Activated CD8-positive, alpha-beta T cell treated with anti-CD3 and anti-CD28 coated beads for 36 hours (primary cell): ENCODE data around the gene EBF3. TPM values are rescaled to one million over a fixed set of nuclear protein-coding genes. Genes with fewer than 3 reads are reported as not detected.

ENCODE experiments used
- ATAC-seq: fragments of 200-7000 bp; cut with Tn5 transposase; one replicate; pipeline ENCODE4 v1.10.0; 2021; ENCODE audit warnings: mild to moderate bottlenecking, moderate library complexity
- CTCF ChIA-PET: fragments of 350-600 bp; sonication (Branson Sonifier 250); formaldehyde crosslinking; loops from one replicate; lab custom pipeline; 2021; ENCODE audit warnings: antibody characterized with exemption; lab: Charles Lee
- POLR2A ChIA-PET: fragments of 350-600 bp; sonication (Branson Sonifier 250); formaldehyde crosslinking; loops from one replicate; lab custom pipeline; 2021; ENCODE audit warnings: antibody characterized with exemption; lab: Charles Lee
- DNase-seq: peaks from one replicate; pipeline ENCODE4 v3.0.0-alpha.2; 2020
- H3K27ac Mint-ChIP-seq: one replicate; pipeline ENCODE4 v1.8.0; 2021; ENCODE audit warnings: mild to moderate bottlenecking, mixed read lengths
- H3K27me3 Mint-ChIP-seq: one replicate; pipeline ENCODE4 v1.8.0; 2021; ENCODE audit warnings: mixed read lengths
- H3K36me3 Mint-ChIP-seq: one replicate; pipeline ENCODE4 v1.8.0; 2021; ENCODE audit warnings: low read depth, mixed read lengths
- H3K4me1 Mint-ChIP-seq: one replicate; pipeline ENCODE4 v1.8.0; 2021; ENCODE audit warnings: low read depth, mixed read lengths
- H3K4me3 Mint-ChIP-seq: one replicate; pipeline ENCODE4 v1.8.0; 2021; ENCODE audit warnings: mild to moderate bottlenecking, moderate library complexity, mixed read lengths
- H3K9me3 Mint-ChIP-seq: one replicate; pipeline ENCODE4 v1.8.0; 2021; ENCODE audit warnings: mixed read lengths
- CTCF ChIP-seq: fragments of 200-600 bp; IDR thresholded peaks from one replicate; pipeline ENCODE4 v1.8.0; 2022; ENCODE audit warnings: antibody characterized with exemption, mild to moderate bottlenecking
- intact Hi-C: fragments of 100-400 bp; cut with micrococcal nuclease; formaldehyde crosslinking; loops from one replicate; pipeline ENCODE4 v1.10.0; 2022
- total RNA-seq, 2 experiments: library from RNA; stranded (reverse); gene quantifications; one replicate each; pipeline ENCODE4 v1.2.3, GENCODE V29; 2021

The EBF3 gene
- total RNA-seq, 2 experiments from 2014 or later, result not detected

GRCh38 chr10:129844216-129844766 lies 119.8 kb downstream of the EBF3 start:
- Mint-ChIP-seq H3K4me1 (no peaks in the 10 kb centered on the region), H3K27ac (no peak overlapping the region), H3K36me3 (no peaks in the 10 kb centered on the region), H3K4me3 (no peak overlapping the region), H3K27me3 (no peaks in the 10 kb centered on the region), H3K9me3 (no peaks in the 10 kb centered on the region)
- CTCF ChIA-PET, result no interaction called here
- ATAC-seq (no peak), DNase-seq (no peak)
- TF ChIP-seq CTCF, result no peak
- intact Hi-C loops, result no loop called here
- POLR2A ChIA-PET, result no interaction called here

GRCh38 chr10:129843702-129844101 lies 120.4 kb downstream of the EBF3 start:
- POLR2A ChIA-PET, result no interaction called here
- intact Hi-C loops, result no loop called here
- Mint-ChIP-seq H3K4me1 (no peaks in the 10 kb centered on the region), H3K36me3 (no peaks in the 10 kb centered on the region), H3K4me3 (no peak overlapping the region), H3K9me3 (no peaks in the 10 kb centered on the region), H3K27me3 (no peaks in the 10 kb centered on the region), H3K27ac (no peak overlapping the region)
- ATAC-seq (no peak), DNase-seq (no peak)
- CTCF ChIA-PET, result no interaction called here
- no peak for TF ChIP-seq CTCF

GRCh38 chr10:129843131-129843541 lies 120.9 kb downstream of the EBF3 start:
- no peak for TF ChIP-seq CTCF
- Mint-ChIP-seq H3K4me3 (no peak overlapping the region), H3K36me3 (no peaks in the 10 kb centered on the region), H3K27ac (no peak overlapping the region), H3K9me3 (no peaks in the 10 kb centered on the region), H3K4me1 (no peaks in the 10 kb centered on the region), H3K27me3 (no peaks in the 10 kb centered on the region)
- DNase-seq (no peak), ATAC-seq (no peak)
- intact Hi-C loops, result no loop called here
- ChIA-PET CTCF (no interaction called here), POLR2A (no interaction called here)

GRCh38 chr10:129842031-129842430 lies 122.0 kb downstream of the EBF3 start:
- ATAC-seq (no peak), DNase-seq (no peak)
- H3K4me3 Mint-ChIP-seq, result no peak overlapping the region
- no peaks in the 10 kb centered on the region for H3K36me3 Mint-ChIP-seq
- intact Hi-C loops, result no loop called here
- H3K9me3 Mint-ChIP-seq, result no peaks in the 10 kb centered on the region
- ChIA-PET POLR2A (no interaction called here), CTCF (no interaction called here)
- H3K4me1 Mint-ChIP-seq, result no peaks in the 10 kb centered on the region
- H3K27me3 Mint-ChIP-seq, result no peaks in the 10 kb centered on the region
- no peak overlapping the region for H3K27ac Mint-ChIP-seq
- no peak for TF ChIP-seq CTCF

GRCh38 chr10:129841590-129841989 lies 122.5 kb downstream of the EBF3 start:
- ChIA-PET CTCF (no interaction called here), POLR2A (no interaction called here)
- Mint-ChIP-seq H3K27ac (no peak overlapping the region), H3K9me3 (no peaks in the 10 kb centered on the region), H3K36me3 (no peaks in the 10 kb centered on the region), H3K4me3 (no peak overlapping the region), H3K27me3 (no peaks in the 10 kb centered on the region), H3K4me1 (no peaks in the 10 kb centered on the region)
- intact Hi-C loops, result no loop called here
- TF ChIP-seq CTCF, result no peak
- ATAC-seq (no peak), DNase-seq (no peak)
